Activated T-cell treated with anti-CD3 and anti-CD28 coated beads, Interleukin-2, amount 50 U/mL, for 4 hours (primary cell): ENCODE measurements around the gene CCDC92B. TPM values are rescaled to one million over a fixed set of nuclear protein-coding genes. Genes with fewer than 3 reads are reported as not detected.

Experiments
- ATAC-seq, 2 donors: fragments of 200-7000 bp; cut with Tn5 transposase; one replicate each; pipeline ENCODE4 v1.10.0; 2021
- DNase-seq: peaks from one replicate; pipeline ENCODE4 v3.0.0-alpha.2; 2020
- H3K27me3 Mint-ChIP-seq: one replicate; pipeline ENCODE4 v1.8.0; 2021; ENCODE audit warnings: low read depth, mixed read lengths
- H3K36me3 Mint-ChIP-seq: one replicate; pipeline ENCODE4 v1.8.0; 2022; ENCODE audit warnings: mixed read lengths; ENCODE audit not compliant: insufficient read depth
- H3K4me1 Mint-ChIP-seq: one replicate; pipeline ENCODE4 v1.8.0; 2021; ENCODE audit warnings: low read depth, mixed read lengths
- H3K4me3 Mint-ChIP-seq: one replicate; pipeline ENCODE4 v1.8.0; 2021; ENCODE audit warnings: mild to moderate bottlenecking, moderate library complexity, mixed read lengths
- H3K9me3 Mint-ChIP-seq: one replicate; pipeline ENCODE4 v1.8.0; 2021; ENCODE audit warnings: mixed read lengths
- total RNA-seq, 3 donors: library from RNA; stranded (reverse); gene quantifications; one replicate each; pipeline ENCODE4 v1.2.1, GENCODE V29; 2021

CCDC92B gene
- total RNA-seq, 3 donors from 2014 or later = 0.16 TPM; not detected in 2

- Mint-ChIP-seq H3K27me3 (no peaks in the 10 kb centered on the region), H3K4me1 (no peaks in the 10 kb centered on the region), H3K9me3 (no peaks in the 10 kb centered on the region), H3K4me3 (no peak overlapping the region), H3K36me3 (peaks cover 12% of the 10 kb centered on the region)
- no peak for DNase-seq
- ATAC-seq = no peak
Measured at GRCh38 chr17:2697611-2698162, 51.8 kb downstream of the CCDC92B start.

- ATAC-seq (no peak), DNase-seq (no peak)
- Mint-ChIP-seq H3K27me3 (no peaks in the 10 kb centered on the region), H3K9me3 (no peaks in the 10 kb centered on the region), H3K4me3 (no peak overlapping the region), H3K4me1 (no peaks in the 10 kb centered on the region), H3K36me3 (peaks cover 12% of the 10 kb centered on the region)
Measured at GRCh38 chr17:2695961-2696760, 53.3 kb downstream of the CCDC92B start.

DNA sequence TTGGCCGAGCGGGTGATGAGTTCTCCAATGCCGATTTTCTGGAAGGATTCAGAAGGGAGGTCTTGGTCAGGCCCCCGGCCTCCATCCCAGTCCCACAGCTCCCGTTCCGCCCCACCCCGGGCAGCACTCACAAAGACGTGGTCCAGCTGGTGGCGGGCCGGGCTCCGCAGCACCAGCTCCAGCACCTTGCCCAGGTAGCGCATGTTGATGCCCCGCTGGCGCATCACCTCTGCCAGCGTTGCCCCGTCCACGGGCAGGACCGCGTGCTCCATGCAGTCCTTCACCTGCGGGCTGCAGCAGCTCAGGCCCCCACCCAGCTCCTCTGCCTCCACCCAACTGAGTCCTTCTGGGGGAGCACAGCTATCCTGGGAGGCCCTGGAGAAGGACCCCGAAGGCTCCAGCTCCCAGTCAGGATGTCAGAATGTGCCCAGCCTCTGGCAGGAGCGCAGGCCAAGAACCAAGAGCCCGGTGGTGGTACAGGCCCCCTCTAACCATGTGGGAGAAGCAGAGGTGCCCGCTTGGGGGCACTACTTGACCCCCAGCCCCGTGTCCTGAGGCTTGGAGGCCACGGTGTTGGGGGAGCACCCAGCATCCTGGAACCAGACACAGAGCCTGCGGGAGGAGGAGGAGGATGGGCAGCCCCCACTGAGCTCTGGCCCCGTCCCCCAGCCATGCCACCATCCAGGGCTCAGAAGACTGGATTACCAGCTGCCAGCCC is 54.0 kb downstream of the CCDC92B start:
- H3K9me3 Mint-ChIP-seq = no peaks in the 10 kb centered on the region
- H3K4me3 Mint-ChIP-seq = no peak overlapping the region
- H3K27me3 Mint-ChIP-seq = no peaks in the 10 kb centered on the region
- ATAC-seq (no peak), DNase-seq (no peak)
- peaks cover 13% of the 10 kb centered on the region for H3K36me3 Mint-ChIP-seq
- H3K4me1 Mint-ChIP-seq = no peaks in the 10 kb centered on the region

DNA sequence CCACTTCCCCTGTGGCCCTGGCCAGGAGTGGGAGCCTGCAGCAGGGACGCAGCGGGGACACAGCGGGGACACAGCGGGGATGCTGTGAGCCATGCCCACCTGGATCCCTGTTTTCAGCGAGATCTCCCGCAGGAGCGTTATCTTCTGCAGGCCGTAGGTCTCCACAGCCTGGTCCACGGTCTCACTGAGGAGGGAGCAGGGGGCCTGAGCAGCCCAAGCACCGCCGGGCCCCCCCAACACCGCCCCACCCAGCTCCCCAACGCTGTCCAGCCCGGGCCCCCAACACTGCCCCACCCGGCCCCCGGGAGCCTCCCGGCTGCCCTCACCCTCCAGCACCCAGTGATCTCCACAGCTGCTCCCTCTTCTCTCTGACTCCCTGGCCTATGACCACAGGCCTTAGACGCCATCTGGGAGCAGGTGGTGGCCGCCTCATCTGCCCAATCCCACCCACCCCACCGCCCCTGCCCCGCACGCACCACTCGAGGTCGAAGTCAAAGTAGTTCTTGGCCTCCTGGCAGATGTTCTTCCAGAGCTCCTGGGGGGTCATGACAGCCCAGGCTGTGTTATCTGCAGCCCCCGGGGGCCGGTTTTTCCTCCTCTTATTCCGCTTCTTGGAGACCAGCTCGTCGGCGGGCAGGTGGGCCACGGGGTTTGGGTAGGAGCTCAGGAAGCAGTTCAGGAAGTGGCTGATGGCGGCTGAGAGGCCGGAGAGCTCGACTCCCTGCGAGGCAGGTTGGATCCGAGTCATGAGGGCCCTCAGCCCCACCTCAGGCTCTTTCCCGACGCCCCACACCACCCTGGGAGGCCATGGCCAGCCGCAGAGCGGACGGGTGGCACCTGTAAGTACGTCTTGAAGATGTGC is 54.8 kb downstream of the CCDC92B start:
- Mint-ChIP-seq H3K4me3 (no peak overlapping the region), H3K27me3 (no peaks in the 10 kb centered on the region), H3K9me3 (no peaks in the 10 kb centered on the region), H3K36me3 (peaks cover 10% of the 10 kb centered on the region), H3K4me1 (no peaks in the 10 kb centered on the region)
- no peak for DNase-seq
- no peak for ATAC-seq

GRCh38 chr17:2693561-2694380 is 55.7 kb downstream of the CCDC92B start:
- H3K36me3 Mint-ChIP-seq = peaks cover 11% of the 10 kb centered on the region
- H3K9me3 Mint-ChIP-seq = no peaks in the 10 kb centered on the region
- no peaks in the 10 kb centered on the region for H3K27me3 Mint-ChIP-seq
- H3K4me3 Mint-ChIP-seq = no peak overlapping the region
- no peak for DNase-seq
- H3K4me1 Mint-ChIP-seq = peaks cover 6% of the 10 kb centered on the region
- no peak for ATAC-seq

GRCh38 chr17:2692781-2693135 is 56.7 kb downstream of the CCDC92B start:
- H3K4me1 Mint-ChIP-seq = peaks cover 6% of the 10 kb centered on the region
- DNase-seq = no peak
- peaks cover 10% of the 10 kb centered on the region for H3K36me3 Mint-ChIP-seq
- H3K9me3 Mint-ChIP-seq = no peaks in the 10 kb centered on the region
- H3K4me3 Mint-ChIP-seq = no peak overlapping the region
- ATAC-seq = no peak
- no peaks in the 10 kb centered on the region for H3K27me3 Mint-ChIP-seq

- Mint-ChIP-seq H3K9me3 (no peaks in the 10 kb centered on the region), H3K36me3 (peaks cover 10% of the 10 kb centered on the region), H3K4me3 (no peak overlapping the region), H3K4me1 (peaks cover 6% of the 10 kb centered on the region), H3K27me3 (no peaks in the 10 kb centered on the region)
- ATAC-seq (no peak), DNase-seq (no peak)
Measured at GRCh38 chr17:2691965-2692780, 57.3 kb downstream of the CCDC92B start.

DNA sequence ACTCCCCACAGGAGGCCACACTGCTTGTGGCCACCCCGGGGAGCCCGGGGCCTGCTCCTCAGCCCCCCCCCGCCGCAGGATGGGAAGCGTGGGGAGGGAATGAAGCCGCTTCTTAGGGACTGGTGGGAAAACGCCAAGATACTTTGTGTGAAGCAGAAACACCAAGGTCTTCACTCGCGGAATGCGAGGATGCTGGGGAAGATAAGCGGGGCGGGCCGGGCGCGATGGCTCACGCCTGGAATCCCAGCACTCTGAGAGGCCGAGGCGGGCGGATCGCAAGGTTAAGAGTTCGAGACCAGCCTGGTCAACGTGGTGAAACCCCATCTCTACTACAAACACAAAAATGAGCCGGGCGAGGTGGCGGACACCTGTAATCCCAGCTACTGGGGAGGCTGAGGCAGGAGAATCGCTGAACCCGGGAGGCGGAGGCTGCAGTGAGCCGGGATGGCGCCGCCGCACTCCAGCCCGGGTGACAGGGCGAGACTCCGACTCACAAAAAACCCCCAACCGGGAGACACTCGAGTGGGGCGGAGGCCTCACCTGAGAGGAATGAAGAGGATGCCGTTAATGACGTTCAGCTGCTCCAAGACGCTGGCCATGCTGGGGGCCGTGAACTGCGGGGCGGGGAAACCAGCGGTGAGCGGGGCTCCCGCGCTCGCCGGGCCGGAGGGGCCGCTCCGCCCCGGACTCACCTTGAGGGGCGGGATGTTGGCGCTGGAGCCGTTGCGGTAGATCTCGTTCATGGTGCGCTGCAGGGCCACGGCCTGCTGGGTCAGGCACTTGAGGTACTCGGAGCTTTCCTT is 58.2 kb downstream of the CCDC92B start:
- H3K9me3 Mint-ChIP-seq = no peaks in the 10 kb centered on the region
- peaks cover 7% of the 10 kb centered on the region for H3K36me3 Mint-ChIP-seq
- no peak for ATAC-seq
- H3K4me1 Mint-ChIP-seq = peaks cover 6% of the 10 kb centered on the region
- no peak for DNase-seq
- no peak overlapping the region for H3K4me3 Mint-ChIP-seq
- H3K27me3 Mint-ChIP-seq = no peaks in the 10 kb centered on the region

DNA sequence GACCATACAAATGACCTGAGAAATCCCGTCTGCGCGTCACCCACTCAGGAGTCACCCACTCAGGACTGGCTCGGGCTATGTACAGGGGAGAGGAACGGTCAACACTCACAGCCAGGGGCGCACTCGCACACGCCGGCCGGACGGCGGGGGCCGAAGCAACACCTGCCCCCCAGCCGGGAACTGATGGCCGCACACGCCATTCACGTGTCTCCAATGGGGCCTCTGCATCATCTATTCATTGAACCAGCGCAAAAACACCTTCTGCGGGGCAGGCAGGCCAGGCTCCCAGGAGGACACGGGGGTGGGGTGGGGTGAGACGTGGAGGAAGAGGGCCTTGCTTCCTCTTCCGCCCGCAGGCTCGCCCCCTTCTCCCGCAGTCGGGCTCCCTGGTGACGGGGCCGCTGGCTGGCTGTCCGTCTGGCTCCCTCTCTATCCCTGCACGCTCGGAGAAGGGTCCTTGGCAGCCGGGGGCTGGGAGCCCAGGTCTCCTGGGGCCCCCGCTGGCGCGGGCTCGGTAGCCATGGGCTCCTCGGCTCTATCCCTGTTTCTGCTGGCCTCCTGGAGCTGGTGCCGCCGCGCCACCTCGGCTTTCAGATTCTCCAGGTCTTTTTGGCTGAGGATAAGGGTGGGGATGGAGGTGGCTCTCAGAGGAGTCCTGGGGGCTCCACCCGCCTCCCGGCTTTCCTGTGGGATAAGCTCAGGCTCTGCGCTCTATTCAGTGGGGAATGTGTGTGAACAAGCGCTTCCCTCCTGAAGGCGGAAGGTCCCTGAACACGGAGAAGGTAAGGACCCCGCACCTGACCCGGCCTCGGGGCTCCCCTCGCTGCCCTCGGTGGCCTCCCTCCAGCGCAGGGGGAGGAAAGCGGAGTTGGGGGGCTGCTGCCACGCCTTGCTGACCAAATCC is 59.0 kb downstream of the CCDC92B start:
- no peak for ATAC-seq
- H3K9me3 Mint-ChIP-seq = no peaks in the 10 kb centered on the region
- H3K4me1 Mint-ChIP-seq = peaks cover 6% of the 10 kb centered on the region
- peaks cover 7% of the 10 kb centered on the region for H3K36me3 Mint-ChIP-seq
- no peaks in the 10 kb centered on the region for H3K27me3 Mint-ChIP-seq
- DNase-seq = no peak
- H3K4me3 Mint-ChIP-seq = no peak overlapping the region

- Mint-ChIP-seq H3K4me1 (peaks cover 6% of the 10 kb centered on the region), H3K9me3 (no peaks in the 10 kb centered on the region), H3K27me3 (no peaks in the 10 kb centered on the region), H3K4me3 (no peak overlapping the region), H3K36me3 (peaks cover 7% of the 10 kb centered on the region)
- no peak for DNase-seq
- no peak for ATAC-seq
Measured at GRCh38 chr17:2689411-2690164, 59.9 kb downstream of the CCDC92B start.
